Left forelimb (tissue), 1 donor: ENCODE measurements around the gene PRC1.
"Not testable (repeated sequence)": the region's sequence is repeated elsewhere in the genome, so short reads cannot be mapped to it uniquely, and the experiment has no call there.

Experiments
- DNase-seq: peaks from one replicate; pipeline ENCODE4 v3.0.0-alpha.2; 2018; ENCODE audit warnings: low spot score

PRC1 gene

GRCh38 chr15:90994417-90995311, at the start of gene PRC1:
Gene PRC1 (minus strand): TSS chr15:90994535. CDS start chr15:90994417, 118 bp downstream.
- peak; percentile 98 for DNase-seq

- no peak for DNase-seq
Observed at GRCh38 chr15:91043202-91043874, 49.0 kb upstream of the PRC1 start.

GRCh38 chr15:91040856-91041255, 46.5 kb upstream of the PRC1 start:
- no peak for DNase-seq

- DNase-seq, result no peak
Observed at GRCh38 chr15:91039996-91040395, 45.7 kb upstream of the PRC1 start.

GRCh38 chr15:91032919-91033803, 38.8 kb upstream of the PRC1 start:
- no peak for DNase-seq

GRCh38 chr15:91031796-91032195, 37.5 kb upstream of the PRC1 start:
- DNase-seq, result no peak

GRCh38 chr15:91027677-91028076, 33.3 kb upstream of the PRC1 start:
- no peak for DNase-seq

GRCh38 chr15:91023720-91024119, 29.4 kb upstream of the PRC1 start:
- no peak for DNase-seq

GRCh38 chr15:91022832-91023129, 28.4 kb upstream of the PRC1 start:
- DNase-seq, result no peak

- peak; percentile 87 for DNase-seq
Observed at GRCh38 chr15:91022075-91022831, 27.9 kb upstream of the PRC1 start, which contains the start of gene VPS33B. Gene VPS33B (minus strand): TSS chr15:91022594. CDS start chr15:91022249, 345 bp downstream.

- no peak for DNase-seq
Observed at GRCh38 chr15:91021516-91022074, 27.3 kb upstream of the PRC1 start.

GRCh38 chr15:91018158-91018557, 23.8 kb upstream of the PRC1 start:
- DNase-seq, result no peak

- DNase-seq, result no peak
Observed at GRCh38 chr15:91017716-91018115, 23.4 kb upstream of the PRC1 start.

- DNase-seq, result not testable (repeated sequence)
Observed at GRCh38 chr15:91013701-91014100, 19.4 kb upstream of the PRC1 start.

- no peak for DNase-seq
Observed at GRCh38 chr15:91007266-91007665, 12.9 kb upstream of the PRC1 start.

- no peak for DNase-seq
Observed at GRCh38 chr15:91001209-91001608, 6.9 kb upstream of the PRC1 start.

- DNase-seq, result no peak
Observed at GRCh38 chr15:90998737-90999136, 4.4 kb upstream of the PRC1 start.

GRCh38 chr15:90994059-90994416, 297 bp downstream of the PRC1 start:
- DNase-seq, result no peak

GRCh38 chr15:90991587-90992285, 2.6 kb downstream of the PRC1 start:
- no peak for DNase-seq

- no peak for DNase-seq
Observed at GRCh38 chr15:90990446-90990845, 3.9 kb downstream of the PRC1 start.
